Pancreas (tissue), 10 donors: ENCODE measurements around the gene DUSP3. TPM values are rescaled to one million over a fixed set of nuclear protein-coding genes. Genes with fewer than 3 reads are reported as not detected.
A peak's percentile ranks its signal among the peaks of the same experiment; 100 is the strongest.

Source experiments
- ATAC-seq, 4 donors: fragments of 200-7000 bp; cut with Tn5 transposase; one replicate each; pipeline versions ENCODE4 v1.8.0 to v1.9.1; 2020; ENCODE audit warnings: mild to moderate bottlenecking in 4 of 4, moderate library complexity in 4 of 4
- DNase-seq, 6 donors: peaks; one replicate each; pipeline ENCODE4 v3.0.0-alpha.2; 2020
- FAIRE-seq: peaks from 2 replicates; lab custom pipeline; 2012; peaks lifted over from hg19 to GRCh38; lab: Jason Lieb, UNC
- H3K27ac ChIP-seq, 4 donors: fragments of 200-600 bp; sonication (generic); 1 replicate in 3 of 4; 2 replicates in 1 of 4; pipeline versions ENCODE4 v1.5.0 to v1.8.0; 2020
- H3K27me3 ChIP-seq, 4 donors: fragments of 200-600 bp; one replicate each; pipeline ENCODE4 v1.8.0; 2021
- H3K36me3 ChIP-seq, 3 donors: fragments of 200-600 bp; sonication (generic) in 1 of 3; one replicate each; pipeline versions ENCODE4 v1.5.0 to v1.8.0; 2020 to 2021
- H3K4me1 ChIP-seq, 3 donors: fragments of 200-600 bp; one replicate each; pipeline ENCODE4 v1.8.0; 2021
- H3K4me3 ChIP-seq, 4 donors: fragments of 200-600 bp; sonication (generic) in 2 of 4; one replicate each; pipeline versions ENCODE4 v1.5.0 to v1.8.0; 2020 to 2021
- H3K9me3 ChIP-seq, 4 donors: fragments of 200-600 bp; one replicate each; pipeline ENCODE4 v1.8.0; 2021
- CTCF ChIP-seq, 4 donors: fragments of 200-600 bp; sonication (generic) in 3 of 4; IDR thresholded peaks; one replicate each; pipeline versions ENCODE4 v1.5.0 to v1.8.0; 2021; ENCODE audit warnings: antibody characterized with exemption in 4 of 4
- WGBS, 2 donors: extraction: QIAGEN DNeasy Blood & Tissue Kit; methylation state at CpG; one replicate each; pipeline ENCODE4 v1.1.7; 2013; 5-methylcytosine and 5-hydroxymethylcytosine counted together
- intact Hi-C, 3 donors: fragments of 100-400 bp; cut with DNase I; formaldehyde crosslinking; loops; one replicate each; pipeline versions ENCODE4 v1.11.1 to v1.14.2; 2022
- polyA plus RNA-seq, 2 donors: library from polyadenylated mRNA; stranded (reverse); fragments of 200-250 nt; gene quantifications; one replicate each; pipeline ENCODE4 v1.2.3, GENCODE V29; 2013
- total RNA-seq, 6 donors: library from RNA; stranded (reverse); fragmentation: NEBNext Ultra II Directional in 4 of 6; extraction: Animal tissue kit (Norgen Biotek cat#: 25700) in 4 of 6; gene quantifications; one replicate each; pipeline versions ENCODE4 v1.2.1 to v1.2.4, GENCODE V29; 2021 to 2023
- donor health status: healthy with polysubstance abuse.
- donor health status: DM: no; HTN: no; CAD: no; lungs with moderate emphysema.
- donor health status: DM: no; HTN: no; CAD: no.
- donor health status: control.
- donor health status: control.
- donor health status: Bipolar disorder and iron deficiency.
- donor health status: DM: yes; HTN: yes; CAD: no.
- donor health status: DM: no; HTN: no; CAD: no.
- donor health status: DM: no; HTN: no; CAD: no.
- donor health status: DM: yes; HTN: yes; CAD: no.

DUSP3 gene
- total and polyA plus RNA-seq, 8 donors, result 29.4 to 52.3 (median 40.7) TPM

- Histone ChIP-seq H3K27ac (no peak overlapping the region), H3K36me3 (no peaks in the 10 kb centered on the region), H3K4me1 (no peaks in the 10 kb centered on the region), H3K27me3 (no peaks in the 10 kb centered on the region), H3K4me3 (no peak overlapping the region), H3K9me3 (no peaks in the 10 kb centered on the region)
- intact Hi-C loops, result no loop called here
- no peak for FAIRE-seq
- no peak for TF ChIP-seq CTCF (IDR thresholded peaks at IDR 0.05)
- no peak for DNase-seq
- ATAC-seq, result no peak
- 62 to 72% methylated on average over 5 of the region's 5 CpGs for WGBS, 2 donors
Observed at GRCh38 chr17:43784628-43785101, 5.9 kb upstream of the DUSP3 start.

GRCh38 chr17:43784068-43784467, 5.3 kb upstream of the DUSP3 start:
- no peak overlapping the region for H3K4me3 ChIP-seq
- H3K36me3 ChIP-seq, result no peaks in the 10 kb centered on the region
- FAIRE-seq, result no peak
- no peak for ATAC-seq
- H3K4me1 ChIP-seq, result no peaks in the 10 kb centered on the region
- intact Hi-C loops, result no loop called here
- H3K9me3 ChIP-seq, result no peaks in the 10 kb centered on the region
- no peak for DNase-seq
- H3K27ac ChIP-seq, result no peak overlapping the region
- H3K27me3 ChIP-seq, result no peaks in the 10 kb centered on the region
- TF ChIP-seq CTCF (IDR thresholded peaks at IDR 0.05), result no peak
- WGBS, 2 donors, result 58 to 62% methylated on average over 2 of the region's 2 CpGs

GRCh38 chr17:43782913-43783680, 4.3 kb upstream of the DUSP3 start:
- no peak for ATAC-seq
- no peak overlapping the region for H3K4me3 ChIP-seq
- no peaks in the 10 kb centered on the region for H3K27me3 ChIP-seq
- no peaks in the 10 kb centered on the region for H3K9me3 ChIP-seq
- intact Hi-C loops, result no loop called here
- no peak for DNase-seq
- 74 to 80% methylated on average over 15 of the region's 15 CpGs for WGBS, 2 donors
- no peak overlapping the region for H3K27ac ChIP-seq
- FAIRE-seq, result no peak
- H3K36me3 ChIP-seq, result no peaks in the 10 kb centered on the region
- H3K4me1 ChIP-seq, result no peaks in the 10 kb centered on the region
- TF ChIP-seq CTCF (IDR thresholded peaks at IDR 0.05), result no peak

GRCh38 chr17:43780135-43780534, 1.4 kb upstream of the DUSP3 start, which contains the start of gene CFAP97D1:
Gene CFAP97D1 (plus strand): TSS chr17:43780435. CDS start chr17:43780463, 28 bp downstream.
- intact Hi-C loops, result no loop called here
- DNase-seq, result no peak
- H3K9me3 ChIP-seq, result no peaks in the 10 kb centered on the region
- H3K27me3 ChIP-seq, result no peaks in the 10 kb centered on the region
- peak within 1 kb of the TSS in 3 of 4 donors; percentile 97 to 100 (median 99) for H3K4me3 ChIP-seq
- 30 to 42% methylated on average over 7 of the region's 7 CpGs for WGBS, 2 donors
- H3K27ac ChIP-seq, result peak within 1 kb of the TSS; percentile 100
- no peak for ATAC-seq
- no peak for FAIRE-seq
- peaks cover 6 to 15% (median 6%) of the 10 kb centered on the region in 3 donors for H3K4me1 ChIP-seq
- no peaks in the 10 kb centered on the region for H3K36me3 ChIP-seq
- no peak for TF ChIP-seq CTCF (IDR thresholded peaks at IDR 0.05)
